ENCODE data around the gene TP53I3. TPM values are rescaled to one million over a fixed set of nuclear protein-coding genes. Genes with fewer than 3 reads are reported as not detected.

The TP53I3 gene
- total RNA-seq, 4 donors from 2014 or later: 10.4 to 26.8 (median 20.4) TPM

- TF ChIP-seq CTCF (IDR thresholded peaks at IDR 0.05; ENCODE audit: low read depth): no peak
Observed at GRCh38 chr2:24121469-24121868, 36.8 kb upstream of the TP53I3 start.

- no peak for TF ChIP-seq CTCF (IDR thresholded peaks at IDR 0.05; ENCODE audit: low read depth)
Observed at GRCh38 chr2:24121066-24121465, 36.4 kb upstream of the TP53I3 start.

- TF ChIP-seq CTCF (IDR thresholded peaks at IDR 0.05; ENCODE audit: low read depth): no peak
Observed at GRCh38 chr2:24117902-24118301, 33.3 kb upstream of the TP53I3 start.

GRCh38 chr2:24115057-24115456 lies 30.4 kb upstream of the TP53I3 start:
- no peak for TF ChIP-seq CTCF (IDR thresholded peaks at IDR 0.05; ENCODE audit: low read depth)

GRCh38 chr2:24111407-24111901 lies 26.8 kb upstream of the TP53I3 start:
- no peak for TF ChIP-seq CTCF (IDR thresholded peaks at IDR 0.05; ENCODE audit: low read depth)

- no peak for TF ChIP-seq CTCF (IDR thresholded peaks at IDR 0.05; ENCODE audit: low read depth)
Observed at GRCh38 chr2:24110660-24111303, 26.1 kb upstream of the TP53I3 start.

- no peak for TF ChIP-seq CTCF (IDR thresholded peaks at IDR 0.05; ENCODE audit: low read depth)
Observed at GRCh38 chr2:24107336-24107735, 22.7 kb upstream of the TP53I3 start.
